WTC11 (cell line): ENCODE measurements around the gene ARAP3.

Experiments
- ELF4 ChIP-seq: sonication (generic); formaldehyde crosslinking; IDR thresholded peaks from 2 replicates; pipeline ENCODE4 v1.8.1; 2022; ENCODE audit warnings: low read depth, mild to moderate bottlenecking, moderate library complexity, missing genetic modification reagents
- ZNF263 ChIP-seq: sonication (generic); formaldehyde crosslinking; IDR thresholded peaks from 2 replicates; pipeline ENCODE4 v1.8.1; 2022; ENCODE audit warnings: low read depth, mild to moderate bottlenecking, moderate library complexity, missing genetic modification reagents

DNA sequence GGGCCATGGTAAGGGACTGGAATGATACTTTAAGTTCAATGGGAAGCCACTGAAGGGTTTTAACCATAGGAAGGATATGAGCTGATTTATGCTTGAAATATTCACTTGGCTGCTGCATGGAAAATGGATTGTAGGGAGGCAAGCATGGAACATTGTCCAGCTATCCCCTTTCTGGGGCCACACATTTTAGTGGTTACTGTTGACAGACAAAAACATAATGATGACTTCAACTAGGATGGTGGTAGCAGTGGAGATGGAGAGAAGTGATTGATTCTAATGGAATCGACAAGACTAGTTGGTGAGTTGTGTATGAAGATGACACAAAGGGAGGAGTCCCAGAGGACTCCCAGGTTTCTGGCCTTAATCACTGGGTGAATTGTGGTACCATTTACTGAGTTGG is 24.6 kb downstream of the ARAP3 start:
- no peak for TF ChIP-seq ELF4
- TF ChIP-seq ZNF263 (CRISPR knock-in tag) = no peak
